WTC11 (cell line): ENCODE measurements around the gene METTL1. TPM values are rescaled to one million over a fixed set of nuclear protein-coding genes. Genes with fewer than 3 reads are reported as not detected.

Experiments
- ATAC-seq: fragments of 200-7000 bp; cut with Tn5 transposase; 2 replicates; pipeline ENCODE4 v1.10.0; 2021; ENCODE audit warnings: mild to moderate bottlenecking, moderate library complexity
- CTCF ChIA-PET: fragments of 300-600 bp; sonication (Branson Sonifier 250); formaldehyde crosslinking; loops from one replicate; lab custom pipeline; 2021; ENCODE audit warnings: antibody characterized with exemption; lab: Charles Lee
- POLR2A ChIA-PET: fragments of 350-600 bp; sonication (Branson Sonifier 250); formaldehyde crosslinking; loops from one replicate; lab custom pipeline; 2021; ENCODE audit warnings: antibody characterized with exemption; lab: Charles Lee
- DNase-seq: peaks from one replicate; pipeline ENCODE4 v3.0.0; 2021; ENCODE audit warnings: low spot score
- H3K27ac Mint-ChIP-seq: 2 replicates; pipeline ENCODE4 v1.8.0; 2021; ENCODE audit warnings: mixed read lengths
- H3K27me3 Mint-ChIP-seq: 2 replicates; pipeline ENCODE4 v1.8.0; 2021; ENCODE audit warnings: low read depth, mild to moderate bottlenecking, moderate library complexity, mixed read lengths
- H3K36me3 Mint-ChIP-seq: 2 replicates; pipeline ENCODE4 v1.8.0; 2021; ENCODE audit warnings: mixed read lengths
- H3K4me1 Mint-ChIP-seq: 2 replicates; pipeline ENCODE4 v1.8.0; 2022; ENCODE audit warnings: mixed read lengths
- H3K4me3 Mint-ChIP-seq: 2 replicates; pipeline ENCODE4 v1.8.0; 2021; ENCODE audit warnings: mild to moderate bottlenecking, moderate library complexity, mixed read lengths
- H3K9me3 Mint-ChIP-seq: 2 replicates; pipeline ENCODE4 v1.8.0; 2021; ENCODE audit warnings: mixed read lengths
- CREM ChIP-seq: sonication (generic); formaldehyde crosslinking; IDR thresholded peaks from 2 replicates; pipeline ENCODE4 v1.8.1; 2022; ENCODE audit warnings: mild to moderate bottlenecking, missing genetic modification reagents, moderate library complexity
- ELF4 ChIP-seq: sonication (generic); formaldehyde crosslinking; IDR thresholded peaks from 2 replicates; pipeline ENCODE4 v1.8.1; 2022; ENCODE audit warnings: low read depth, mild to moderate bottlenecking, moderate library complexity, missing genetic modification reagents
- ETV6 ChIP-seq: sonication (generic); formaldehyde crosslinking; IDR thresholded peaks from 2 replicates; pipeline ENCODE4 v1.8.1; 2022; ENCODE audit warnings: mild to moderate bottlenecking, missing genetic modification reagents
- NFATC4 ChIP-seq: fragments of 250-450 bp; sonication (Bioruptor Pico); IDR thresholded peaks from 2 replicates; pipeline ENCODE4 v1.9.0; 2021; ENCODE audit warnings: mild to moderate bottlenecking
- SP1 ChIP-seq: sonication (generic); formaldehyde crosslinking; conservative IDR thresholded peaks from 2 replicates; pipeline ENCODE4 v1.8.1; 2022; ENCODE audit warnings: missing genetic modification reagents
- TCF7 ChIP-seq: sonication (generic); formaldehyde crosslinking; IDR thresholded peaks from 2 replicates; pipeline ENCODE4 v1.8.0; 2022; ENCODE audit warnings: mild to moderate bottlenecking, low read depth, missing genetic modification reagents, moderate library complexity
- ZNF396 ChIP-seq: fragments of 250-450 bp; sonication (Bioruptor Pico); IDR thresholded peaks from 2 replicates; pipeline ENCODE4 v1.8.0; 2021; ENCODE audit warnings: mild to moderate bottlenecking, moderate library complexity, borderline replicate concordance
- total RNA-seq: library from RNA; stranded (reverse); gene quantifications from 3 replicates; pipeline ENCODE4 v1.2.3, GENCODE V29; 2021
- TF ChIP-seq, protein P1 (sequence below): fragments of 250-450 bp; sonication (Bioruptor Pico); IDR thresholded peaks from 2 replicates; pipeline ENCODE4 v1.9.0; 2021; ENCODE audit warnings: mild to moderate bottlenecking
- TF ChIP-seq, protein P2 (sequence below): sonication (generic); formaldehyde crosslinking; IDR thresholded peaks from 2 replicates; pipeline ENCODE4 v1.8.1; 2023; ENCODE audit warnings: mild to moderate bottlenecking, missing genetic modification reagents, borderline replicate concordance
- TF ChIP-seq, protein P3 (sequence below): fragments of 250-450 bp; sonication (Bioruptor Pico); IDR thresholded peaks from 2 replicates; pipeline ENCODE4 v1.9.0; 2021; ENCODE audit warnings: mild to moderate bottlenecking
- TF ChIP-seq, protein P4 (sequence below): sonication (generic); formaldehyde crosslinking; IDR thresholded peaks from 2 replicates; pipeline ENCODE4 v1.8.0; 2022; ENCODE audit warnings: mild to moderate bottlenecking, missing genetic modification reagents
- TF ChIP-seq, protein P5 (sequence below): sonication (generic); formaldehyde crosslinking; conservative IDR thresholded peaks from 2 replicates; pipeline ENCODE4 v1.8.1; 2023; ENCODE audit warnings: mild to moderate bottlenecking, low read depth, missing genetic modification reagents, moderate library complexity
- TF ChIP-seq, protein P6 (sequence below): sonication (generic); formaldehyde crosslinking; IDR thresholded peaks from 2 replicates; pipeline ENCODE4 v1.8.0; 2022; ENCODE audit warnings: missing genetic modification reagents

The METTL1 gene
- total RNA-seq, 1 experiment from 2014 or later = 25.5 TPM

DNA sequence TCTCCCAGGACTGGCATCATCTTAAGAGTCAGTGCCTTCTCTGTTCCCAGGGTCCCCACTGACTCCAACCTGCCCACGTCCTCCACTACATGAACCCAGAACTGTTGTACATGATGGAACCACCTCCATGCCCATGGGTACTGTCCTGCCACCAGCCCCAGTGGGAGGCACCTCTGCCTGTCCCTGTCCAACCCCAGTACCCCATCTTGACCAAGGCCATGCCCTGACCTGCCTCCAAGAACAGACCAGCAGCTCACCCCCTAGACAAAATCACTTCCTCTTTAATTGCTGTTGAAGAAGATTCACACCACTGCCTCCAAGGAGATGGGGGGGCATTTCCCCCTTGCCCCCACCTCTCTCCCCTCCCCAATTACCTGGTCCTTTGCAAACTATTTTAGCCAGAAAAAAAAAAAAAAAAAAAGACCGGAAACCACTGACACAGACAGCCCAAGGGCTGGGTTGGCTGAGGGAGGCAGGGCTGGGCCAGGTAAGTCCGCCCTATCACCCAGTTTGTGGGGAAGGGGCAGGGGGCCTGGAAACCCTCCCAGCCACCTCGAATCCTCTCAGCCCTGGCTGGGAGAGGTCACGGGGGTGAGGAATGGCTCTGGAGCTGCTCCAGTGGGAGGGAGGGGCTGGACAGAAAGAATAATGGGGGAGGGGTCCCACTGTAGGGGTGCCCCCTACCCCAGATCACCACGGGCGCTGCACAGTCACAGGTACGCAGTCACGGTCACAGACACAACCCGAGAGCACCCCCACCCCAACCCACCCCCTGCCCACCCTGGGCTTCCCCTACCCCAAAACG is 46.8 kb downstream of the METTL1 start (continued):
- no peak for TF ChIP-seq SP1 (CRISPR knock-in tag)
- TF ChIP-seq, protein P1, sequence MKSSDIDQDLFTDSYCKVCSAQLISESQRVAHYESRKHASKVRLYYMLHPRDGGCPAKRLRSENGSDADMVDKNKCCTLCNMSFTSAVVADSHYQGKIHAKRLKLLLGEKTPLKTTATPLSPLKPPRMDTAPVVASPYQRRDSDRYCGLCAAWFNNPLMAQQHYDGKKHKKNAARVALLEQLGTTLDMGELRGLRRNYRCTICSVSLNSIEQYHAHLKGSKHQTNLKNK = no peak
- TF ChIP-seq, protein P2, sequence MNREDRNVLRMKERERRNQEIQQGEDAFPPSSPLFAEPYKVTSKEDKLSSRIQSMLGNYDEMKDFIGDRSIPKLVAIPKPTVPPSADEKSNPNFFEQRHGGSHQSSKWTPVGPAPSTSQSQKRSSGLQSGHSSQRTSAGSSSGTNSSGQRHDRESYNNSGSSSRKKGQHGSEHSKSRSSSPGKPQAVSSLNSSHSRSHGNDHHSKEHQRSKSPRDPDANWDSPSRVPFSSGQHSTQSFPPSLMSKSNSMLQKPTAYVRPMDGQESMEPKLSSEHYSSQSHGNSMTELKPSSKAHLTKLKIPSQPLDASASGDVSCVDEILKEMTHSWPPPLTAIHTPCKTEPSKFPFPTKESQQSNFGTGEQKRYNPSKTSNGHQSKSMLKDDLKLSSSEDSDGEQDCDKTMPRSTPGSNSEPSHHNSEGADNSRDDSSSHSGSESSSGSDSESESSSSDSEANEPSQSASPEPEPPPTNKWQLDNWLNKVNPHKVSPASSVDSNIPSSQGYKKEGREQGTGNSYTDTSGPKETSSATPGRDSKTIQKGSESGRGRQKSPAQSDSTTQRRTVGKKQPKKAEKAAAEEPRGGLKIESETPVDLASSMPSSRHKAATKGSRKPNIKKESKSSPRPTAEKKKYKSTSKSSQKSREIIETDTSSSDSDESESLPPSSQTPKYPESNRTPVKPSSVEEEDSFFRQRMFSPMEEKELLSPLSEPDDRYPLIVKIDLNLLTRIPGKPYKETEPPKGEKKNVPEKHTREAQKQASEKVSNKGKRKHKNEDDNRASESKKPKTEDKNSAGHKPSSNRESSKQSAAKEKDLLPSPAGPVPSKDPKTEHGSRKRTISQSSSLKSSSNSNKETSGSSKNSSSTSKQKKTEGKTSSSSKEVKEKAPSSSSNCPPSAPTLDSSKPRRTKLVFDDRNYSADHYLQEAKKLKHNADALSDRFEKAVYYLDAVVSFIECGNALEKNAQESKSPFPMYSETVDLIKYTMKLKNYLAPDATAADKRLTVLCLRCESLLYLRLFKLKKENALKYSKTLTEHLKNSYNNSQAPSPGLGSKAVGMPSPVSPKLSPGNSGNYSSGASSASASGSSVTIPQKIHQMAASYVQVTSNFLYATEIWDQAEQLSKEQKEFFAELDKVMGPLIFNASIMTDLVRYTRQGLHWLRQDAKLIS = no peak

DNA sequence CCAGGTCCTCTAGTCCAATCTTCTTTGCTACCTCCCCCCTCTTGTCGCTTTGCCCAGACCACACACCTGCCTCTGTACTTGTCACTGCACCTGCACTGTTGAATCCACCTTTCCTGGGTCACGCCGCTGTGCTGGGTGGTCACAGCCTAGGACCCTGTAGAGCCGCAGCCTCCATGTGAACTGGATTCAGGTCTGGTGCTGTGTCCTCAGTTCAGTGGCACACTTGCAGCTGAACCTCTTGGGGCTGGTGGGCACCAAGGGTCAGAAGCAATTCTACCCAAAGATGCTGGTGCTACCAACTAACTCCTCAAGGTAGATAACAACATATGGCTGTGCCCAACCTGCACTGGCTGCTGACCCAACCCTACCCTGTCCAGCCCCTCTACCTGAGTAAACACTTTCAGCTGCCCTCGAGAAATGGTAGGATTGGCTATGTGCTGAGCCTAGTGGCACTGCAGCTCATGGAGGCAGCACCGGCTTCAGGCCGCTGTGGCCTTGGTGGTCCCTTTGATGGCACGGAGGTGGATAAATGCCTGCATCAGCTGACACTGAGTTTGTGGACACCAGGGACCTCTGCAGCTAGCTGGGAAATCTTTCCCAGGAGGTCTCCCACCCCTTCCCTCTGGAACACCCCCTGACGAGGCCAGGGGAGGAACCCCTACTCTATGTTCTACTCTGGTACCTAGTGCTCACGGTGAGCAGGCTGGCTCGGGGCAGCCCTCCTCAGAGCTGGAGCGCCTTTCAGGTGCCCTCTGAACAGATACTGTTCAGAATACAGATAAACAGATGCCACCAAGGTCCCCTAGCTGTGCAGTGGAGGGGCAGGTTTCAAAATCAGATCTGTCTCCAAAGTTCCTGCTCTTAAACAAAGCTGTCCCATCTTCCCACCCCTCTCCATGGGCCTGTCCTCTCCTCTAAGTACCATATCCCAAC is 47.6 kb downstream of the METTL1 start:
- H3K4me1 Mint-ChIP-seq = peaks cover 15% of the 10 kb centered on the region
- TF ChIP-seq, protein P3, sequence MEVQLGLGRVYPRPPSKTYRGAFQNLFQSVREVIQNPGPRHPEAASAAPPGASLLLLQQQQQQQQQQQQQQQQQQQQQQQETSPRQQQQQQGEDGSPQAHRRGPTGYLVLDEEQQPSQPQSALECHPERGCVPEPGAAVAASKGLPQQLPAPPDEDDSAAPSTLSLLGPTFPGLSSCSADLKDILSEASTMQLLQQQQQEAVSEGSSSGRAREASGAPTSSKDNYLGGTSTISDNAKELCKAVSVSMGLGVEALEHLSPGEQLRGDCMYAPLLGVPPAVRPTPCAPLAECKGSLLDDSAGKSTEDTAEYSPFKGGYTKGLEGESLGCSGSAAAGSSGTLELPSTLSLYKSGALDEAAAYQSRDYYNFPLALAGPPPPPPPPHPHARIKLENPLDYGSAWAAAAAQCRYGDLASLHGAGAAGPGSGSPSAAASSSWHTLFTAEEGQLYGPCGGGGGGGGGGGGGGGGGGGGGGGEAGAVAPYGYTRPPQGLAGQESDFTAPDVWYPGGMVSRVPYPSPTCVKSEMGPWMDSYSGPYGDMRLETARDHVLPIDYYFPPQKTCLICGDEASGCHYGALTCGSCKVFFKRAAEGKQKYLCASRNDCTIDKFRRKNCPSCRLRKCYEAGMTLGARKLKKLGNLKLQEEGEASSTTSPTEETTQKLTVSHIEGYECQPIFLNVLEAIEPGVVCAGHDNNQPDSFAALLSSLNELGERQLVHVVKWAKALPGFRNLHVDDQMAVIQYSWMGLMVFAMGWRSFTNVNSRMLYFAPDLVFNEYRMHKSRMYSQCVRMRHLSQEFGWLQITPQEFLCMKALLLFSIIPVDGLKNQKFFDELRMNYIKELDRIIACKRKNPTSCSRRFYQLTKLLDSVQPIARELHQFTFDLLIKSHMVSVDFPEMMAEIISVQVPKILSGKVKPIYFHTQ = no peak
- no peak for TF ChIP-seq ETV6
- no peak for TF ChIP-seq ELF4 (CRISPR knock-in tag)
- TF ChIP-seq TCF7 = no peak
- TF ChIP-seq, protein P4, sequence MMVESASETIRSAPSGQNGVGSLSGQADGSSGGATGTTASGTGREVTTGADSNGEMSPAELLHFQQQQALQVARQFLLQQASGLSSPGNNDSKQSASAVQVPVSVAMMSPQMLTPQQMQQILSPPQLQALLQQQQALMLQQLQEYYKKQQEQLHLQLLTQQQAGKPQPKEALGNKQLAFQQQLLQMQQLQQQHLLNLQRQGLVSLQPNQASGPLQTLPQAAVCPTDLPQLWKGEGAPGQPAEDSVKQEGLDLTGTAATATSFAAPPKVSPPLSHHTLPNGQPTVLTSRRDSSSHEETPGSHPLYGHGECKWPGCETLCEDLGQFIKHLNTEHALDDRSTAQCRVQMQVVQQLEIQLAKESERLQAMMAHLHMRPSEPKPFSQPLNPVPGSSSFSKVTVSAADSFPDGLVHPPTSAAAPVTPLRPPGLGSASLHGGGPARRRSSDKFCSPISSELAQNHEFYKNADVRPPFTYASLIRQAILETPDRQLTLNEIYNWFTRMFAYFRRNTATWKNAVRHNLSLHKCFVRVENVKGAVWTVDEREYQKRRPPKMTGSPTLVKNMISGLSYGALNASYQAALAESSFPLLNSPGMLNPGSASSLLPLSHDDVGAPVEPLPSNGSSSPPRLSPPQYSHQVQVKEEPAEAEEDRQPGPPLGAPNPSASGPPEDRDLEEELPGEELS (CRISPR knock-in tag) = no peak
- no peak for TF ChIP-seq NFATC4 (CRISPR knock-in tag)
- no peak for TF ChIP-seq ZNF396
- TF ChIP-seq CREM (CRISPR knock-in tag) = no peak
- TF ChIP-seq, protein P5, sequence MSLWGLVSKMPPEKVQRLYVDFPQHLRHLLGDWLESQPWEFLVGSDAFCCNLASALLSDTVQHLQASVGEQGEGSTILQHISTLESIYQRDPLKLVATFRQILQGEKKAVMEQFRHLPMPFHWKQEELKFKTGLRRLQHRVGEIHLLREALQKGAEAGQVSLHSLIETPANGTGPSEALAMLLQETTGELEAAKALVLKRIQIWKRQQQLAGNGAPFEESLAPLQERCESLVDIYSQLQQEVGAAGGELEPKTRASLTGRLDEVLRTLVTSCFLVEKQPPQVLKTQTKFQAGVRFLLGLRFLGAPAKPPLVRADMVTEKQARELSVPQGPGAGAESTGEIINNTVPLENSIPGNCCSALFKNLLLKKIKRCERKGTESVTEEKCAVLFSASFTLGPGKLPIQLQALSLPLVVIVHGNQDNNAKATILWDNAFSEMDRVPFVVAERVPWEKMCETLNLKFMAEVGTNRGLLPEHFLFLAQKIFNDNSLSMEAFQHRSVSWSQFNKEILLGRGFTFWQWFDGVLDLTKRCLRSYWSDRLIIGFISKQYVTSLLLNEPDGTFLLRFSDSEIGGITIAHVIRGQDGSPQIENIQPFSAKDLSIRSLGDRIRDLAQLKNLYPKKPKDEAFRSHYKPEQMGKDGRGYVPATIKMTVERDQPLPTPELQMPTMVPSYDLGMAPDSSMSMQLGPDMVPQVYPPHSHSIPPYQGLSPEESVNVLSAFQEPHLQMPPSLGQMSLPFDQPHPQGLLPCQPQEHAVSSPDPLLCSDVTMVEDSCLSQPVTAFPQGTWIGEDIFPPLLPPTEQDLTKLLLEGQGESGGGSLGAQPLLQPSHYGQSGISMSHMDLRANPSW (CRISPR knock-in tag) = no peak
- TF ChIP-seq, protein P6, sequence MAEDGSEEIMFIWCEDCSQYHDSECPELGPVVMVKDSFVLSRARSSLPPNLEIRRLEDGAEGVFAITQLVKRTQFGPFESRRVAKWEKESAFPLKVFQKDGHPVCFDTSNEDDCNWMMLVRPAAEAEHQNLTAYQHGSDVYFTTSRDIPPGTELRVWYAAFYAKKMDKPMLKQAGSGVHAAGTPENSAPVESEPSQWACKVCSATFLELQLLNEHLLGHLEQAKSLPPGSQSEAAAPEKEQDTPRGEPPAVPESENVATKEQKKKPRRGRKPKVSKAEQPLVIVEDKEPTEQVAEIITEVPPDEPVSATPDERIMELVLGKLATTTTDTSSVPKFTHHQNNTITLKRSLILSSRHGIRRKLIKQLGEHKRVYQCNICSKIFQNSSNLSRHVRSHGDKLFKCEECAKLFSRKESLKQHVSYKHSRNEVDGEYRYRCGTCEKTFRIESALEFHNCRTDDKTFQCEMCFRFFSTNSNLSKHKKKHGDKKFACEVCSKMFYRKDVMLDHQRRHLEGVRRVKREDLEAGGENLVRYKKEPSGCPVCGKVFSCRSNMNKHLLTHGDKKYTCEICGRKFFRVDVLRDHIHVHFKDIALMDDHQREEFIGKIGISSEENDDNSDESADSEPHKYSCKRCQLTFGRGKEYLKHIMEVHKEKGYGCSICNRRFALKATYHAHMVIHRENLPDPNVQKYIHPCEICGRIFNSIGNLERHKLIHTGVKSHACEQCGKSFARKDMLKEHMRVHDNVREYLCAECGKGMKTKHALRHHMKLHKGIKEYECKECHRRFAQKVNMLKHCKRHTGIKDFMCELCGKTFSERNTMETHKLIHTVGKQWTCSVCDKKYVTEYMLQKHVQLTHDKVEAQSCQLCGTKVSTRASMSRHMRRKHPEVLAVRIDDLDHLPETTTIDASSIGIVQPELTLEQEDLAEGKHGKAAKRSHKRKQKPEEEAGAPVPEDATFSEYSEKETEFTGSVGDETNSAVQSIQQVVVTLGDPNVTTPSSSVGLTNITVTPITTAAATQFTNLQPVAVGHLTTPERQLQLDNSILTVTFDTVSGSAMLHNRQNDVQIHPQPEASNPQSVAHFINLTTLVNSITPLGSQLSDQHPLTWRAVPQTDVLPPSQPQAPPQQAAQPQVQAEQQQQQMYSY (CRISPR knock-in tag) = no peak
- TF ChIP-seq, all 79 proteins: peak for 0
- peaks cover 67% of the 10 kb centered on the region for H3K27me3 Mint-ChIP-seq
- CTCF ChIA-PET = interaction anchor here (0.6 to 5.8 kb wide), 4 partner anchors 12 to 97 kb away, joined by 3 to 146 read pairs (median 5); partner anchors contain the start of genes AGAP2, B4GALNT1 and OS9
- peaks cover 5% of the 10 kb centered on the region for H3K36me3 Mint-ChIP-seq
- no peaks in the 10 kb centered on the region for H3K9me3 Mint-ChIP-seq
- H3K27ac Mint-ChIP-seq = no peak overlapping the region
- DNase-seq = no peak
- no peak overlapping the region for H3K4me3 Mint-ChIP-seq
- no peak for ATAC-seq
- POLR2A ChIA-PET = no interaction called here
